Muscle layer of duodenum (tissue), 2 donors: ENCODE results near the gene IL1R2.

ENCODE experiments used
- H3K27ac ChIP-seq: one replicate; pipeline ENCODE4 v1.7.0; 2013; ENCODE audit warnings: mild to moderate bottlenecking, low read length
- H3K27me3 ChIP-seq: one replicate; pipeline ENCODE4 v1.7.0; 2013; ENCODE audit warnings: low read depth, mild to moderate bottlenecking, control low read depth, low read length
- H3K36me3 ChIP-seq, 2 donors: one replicate each; pipeline ENCODE4 v1.7.0; 2013; ENCODE audit warnings: low read length in 2 of 2, control low read depth in 1 of 2, mild to moderate bottlenecking in 1 of 2; ENCODE audit not compliant: insufficient read depth in 2 of 2, control insufficient read depth in 1 of 2
- H3K4me1 ChIP-seq, 2 donors: one replicate each; pipeline ENCODE4 v1.7.0; 2013; ENCODE audit warnings: low read length in 2 of 2, mild to moderate bottlenecking in 2 of 2, control low read depth in 1 of 2, moderate library complexity in 1 of 2; ENCODE audit not compliant: insufficient read depth in 2 of 2, control insufficient read depth in 1 of 2
- H3K4me3 ChIP-seq, 2 donors: one replicate each; pipeline ENCODE4 v1.7.0; 2013; ENCODE audit warnings: low read length in 2 of 2, low read depth in 1 of 2, mild to moderate bottlenecking in 1 of 2
- H3K9me3 ChIP-seq, 2 donors: one replicate each; pipeline ENCODE4 v1.7.0; 2013; ENCODE audit warnings: low read length in 2 of 2, control low read depth in 1 of 2, mild to moderate bottlenecking in 1 of 2; ENCODE audit not compliant: control insufficient read depth in 1 of 2
- donor health status: healthy.

The IL1R2 gene

DNA sequence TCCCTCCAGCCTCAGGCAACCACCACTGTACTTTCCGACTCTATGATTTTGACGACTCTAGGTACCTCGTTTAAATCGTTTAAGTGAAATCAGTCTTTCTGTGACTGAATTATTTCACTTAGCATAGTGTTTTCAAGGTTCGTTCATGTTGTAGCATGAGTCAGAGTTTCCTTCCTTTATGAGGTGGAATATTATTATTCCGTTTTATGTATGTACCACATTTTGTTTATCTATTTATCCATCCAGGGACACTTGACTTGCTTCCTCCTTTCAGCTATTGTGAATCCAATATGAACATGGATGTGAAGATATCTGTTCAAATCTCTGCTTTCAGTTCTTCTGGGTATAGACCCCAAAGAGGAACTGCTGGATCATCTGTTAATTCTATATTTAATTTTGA is 19.1 kb downstream of the IL1R2 start:
- no peaks in the 10 kb centered on the region for H3K4me1 ChIP-seq
- H3K36me3 ChIP-seq = no peaks in the 10 kb centered on the region
- H3K27ac ChIP-seq = no peak overlapping the region
- H3K4me3 ChIP-seq = no peak overlapping the region
- no peaks in the 10 kb centered on the region for H3K9me3 ChIP-seq
- H3K27me3 ChIP-seq = no peaks in the 10 kb centered on the region

DNA sequence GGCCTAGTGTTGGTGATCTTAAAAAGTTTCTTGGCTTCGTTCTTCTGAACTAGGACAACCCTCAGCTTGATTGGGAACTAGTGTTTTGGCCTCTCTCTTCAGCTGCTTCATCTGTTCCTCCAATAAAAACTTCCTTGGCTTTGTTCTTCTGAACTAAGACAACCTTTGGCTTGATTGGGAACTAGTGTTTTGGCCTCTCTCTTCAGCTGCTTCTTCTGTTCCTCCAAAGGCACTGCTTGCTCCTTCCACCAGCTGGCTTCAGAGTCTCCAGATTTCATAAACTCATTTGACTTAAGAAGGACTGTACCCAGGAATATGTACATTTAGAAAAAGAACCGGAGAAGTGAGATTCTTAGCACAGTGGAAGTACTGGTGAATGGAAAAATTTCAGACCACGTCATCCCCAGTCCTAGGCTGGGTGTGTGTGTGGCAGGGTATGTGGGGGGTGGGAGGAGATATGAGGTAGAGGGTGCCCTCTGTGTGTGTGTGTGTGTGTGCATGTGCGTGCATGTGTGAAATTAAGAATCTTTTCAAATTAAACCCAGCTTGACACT is 20.4 kb downstream of the IL1R2 start:
- Histone ChIP-seq H3K27ac (no peak overlapping the region), H3K4me1 (no peaks in the 10 kb centered on the region), H3K9me3 (no peaks in the 10 kb centered on the region), H3K27me3 (no peaks in the 10 kb centered on the region), H3K36me3 (no peaks in the 10 kb centered on the region), H3K4me3 (no peak overlapping the region)

DNA sequence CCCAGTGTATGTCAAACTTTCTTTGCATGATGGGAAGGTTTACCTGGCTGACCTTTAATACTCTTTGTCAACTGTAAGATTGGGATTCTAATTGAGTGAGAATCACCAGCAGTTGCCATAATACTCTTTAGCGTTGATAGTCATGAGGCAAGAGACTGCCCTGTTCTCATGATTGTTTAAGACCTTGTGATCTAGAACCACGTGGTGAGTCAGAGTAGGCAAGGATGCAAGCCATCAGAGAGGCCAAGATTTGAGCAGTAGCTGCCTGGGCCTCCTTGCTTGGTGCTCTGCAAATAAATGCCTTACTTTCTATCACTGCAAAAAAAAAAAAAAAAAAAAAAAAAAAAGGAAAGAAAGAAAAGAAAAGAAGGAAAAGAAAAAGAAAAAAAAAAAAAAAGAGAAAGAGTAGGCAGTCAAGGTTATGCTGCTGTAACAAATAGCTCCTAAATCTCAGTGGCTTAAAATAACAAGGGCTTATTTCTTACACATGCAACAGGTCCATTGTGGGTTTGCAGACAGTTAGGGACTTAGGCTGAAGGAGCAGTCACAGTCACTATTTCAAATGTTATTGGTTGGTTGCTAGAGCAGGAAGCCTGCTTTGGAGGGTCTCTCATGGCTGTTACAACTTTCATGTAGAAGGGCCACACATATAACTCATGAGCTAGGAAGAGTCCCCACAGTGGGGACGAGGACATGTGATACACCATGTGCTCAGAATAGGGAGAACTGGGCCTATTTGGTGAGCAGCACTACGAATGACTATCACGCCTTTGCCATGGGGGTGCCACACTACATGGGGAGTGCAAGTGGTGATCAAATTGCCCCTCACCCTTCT is 21.7 kb downstream of the IL1R2 start:
- no peak overlapping the region for H3K27ac ChIP-seq
- H3K4me3 ChIP-seq = no peak overlapping the region
- no peaks in the 10 kb centered on the region for H3K27me3 ChIP-seq
- no peaks in the 10 kb centered on the region for H3K36me3 ChIP-seq
- H3K9me3 ChIP-seq = no peaks in the 10 kb centered on the region
- H3K4me1 ChIP-seq = no peaks in the 10 kb centered on the region

- H3K9me3 ChIP-seq = no peaks in the 10 kb centered on the region
- H3K27ac ChIP-seq = no peak overlapping the region
- H3K27me3 ChIP-seq = no peaks in the 10 kb centered on the region
- H3K36me3 ChIP-seq = no peaks in the 10 kb centered on the region
- no peaks in the 10 kb centered on the region for H3K4me1 ChIP-seq
- H3K4me3 ChIP-seq = no peak overlapping the region
Observed at GRCh38 chr2:102014041-102014345, 22.2 kb downstream of the IL1R2 start.

DNA sequence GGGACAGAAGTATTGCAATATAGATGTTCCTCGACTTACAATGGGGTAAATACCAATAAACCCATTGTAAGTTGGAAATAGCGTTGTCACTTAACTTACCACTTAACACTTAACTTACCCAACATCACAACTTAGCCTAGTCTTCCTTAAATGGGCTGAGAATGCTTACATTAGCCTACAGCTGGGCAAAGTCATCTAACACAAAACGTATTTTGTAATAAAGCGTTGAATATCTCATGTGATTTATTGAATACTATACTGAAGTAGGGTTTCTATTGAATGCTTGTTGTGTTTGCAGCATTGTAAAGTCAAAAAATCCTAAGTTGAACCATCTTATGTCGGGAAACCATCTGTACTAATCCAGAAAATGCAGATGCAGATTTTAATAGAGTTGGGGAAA is 23.6 kb downstream of the IL1R2 start:
- no peaks in the 10 kb centered on the region for H3K36me3 ChIP-seq
- no peaks in the 10 kb centered on the region for H3K27me3 ChIP-seq

DNA sequence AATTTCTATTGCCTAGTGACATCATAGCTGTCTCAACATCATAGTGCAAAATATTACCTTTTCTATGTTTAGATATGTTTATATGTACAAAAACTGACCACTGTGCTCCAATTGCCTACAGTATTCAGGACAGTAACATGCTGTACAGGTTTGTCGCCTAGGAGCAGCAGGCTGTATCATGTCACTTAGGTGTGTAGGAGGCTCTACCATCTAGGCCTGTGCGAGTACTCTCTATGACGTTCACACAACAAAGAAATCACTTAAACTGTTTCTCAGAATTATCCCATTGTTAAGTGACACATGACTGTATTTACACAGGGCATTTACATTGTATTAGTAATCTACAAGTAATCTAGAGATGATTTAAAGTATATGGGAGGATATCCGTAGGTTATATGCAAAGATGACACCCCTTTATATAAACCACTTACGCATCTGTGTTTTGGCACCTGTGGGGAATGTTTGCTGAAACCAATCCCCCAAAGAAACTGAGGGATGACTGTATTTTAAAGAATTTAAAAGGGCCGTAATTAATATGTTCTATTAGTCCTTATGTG is 24.7 kb downstream of the IL1R2 start:
- Histone ChIP-seq H3K4me1 (no peaks in the 10 kb centered on the region), H3K4me3 (no peak overlapping the region), H3K27me3 (no peaks in the 10 kb centered on the region), H3K9me3 (no peaks in the 10 kb centered on the region), H3K36me3 (no peaks in the 10 kb centered on the region), H3K27ac (no peak overlapping the region)

More for the DNA sequence above, 23.6 kb downstream of the IL1R2 start:
- no peak overlapping the region for H3K27ac ChIP-seq
- no peak overlapping the region for H3K4me3 ChIP-seq
- no peaks in the 10 kb centered on the region for H3K4me1 ChIP-seq
- no peaks in the 10 kb centered on the region for H3K9me3 ChIP-seq

DNA sequence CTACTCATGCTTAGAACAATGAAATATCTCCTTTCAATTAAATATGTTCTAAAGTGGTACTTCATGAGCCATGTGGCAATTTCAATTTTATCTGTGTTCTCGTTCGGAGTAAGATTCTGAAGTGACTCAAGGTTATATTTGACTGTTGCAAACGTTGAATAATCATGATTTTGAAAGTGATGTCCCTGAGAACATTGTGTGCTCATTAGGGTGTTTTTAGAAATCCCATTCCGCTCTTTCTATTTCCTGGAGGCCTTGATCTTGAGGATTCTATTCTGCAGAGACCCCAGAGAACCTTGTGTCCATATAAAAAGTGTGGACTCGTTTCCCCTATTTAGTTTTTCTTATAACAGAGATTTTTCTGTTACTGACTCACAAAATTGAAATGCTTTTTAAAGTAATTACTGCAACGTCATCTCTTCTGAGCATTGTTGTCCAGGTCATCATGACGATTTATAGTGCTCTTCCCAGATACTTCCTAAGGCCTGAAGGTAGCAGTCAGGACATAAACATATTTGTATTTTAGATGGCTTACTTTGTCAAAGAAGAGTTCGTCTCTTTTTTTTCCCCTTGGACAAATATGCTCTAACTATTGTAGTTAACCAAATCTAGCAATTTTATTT is 27.2 kb downstream of the IL1R2 start:
- H3K4me3 ChIP-seq = no peak overlapping the region
- no peaks in the 10 kb centered on the region for H3K4me1 ChIP-seq
- H3K27me3 ChIP-seq = no peaks in the 10 kb centered on the region
- no peaks in the 10 kb centered on the region for H3K9me3 ChIP-seq
- H3K36me3 ChIP-seq = no peaks in the 10 kb centered on the region
- no peak overlapping the region for H3K27ac ChIP-seq

GRCh38 chr2:102020596-102021170 is 28.9 kb downstream of the IL1R2 start:
- no peaks in the 10 kb centered on the region for H3K9me3 ChIP-seq
- H3K4me1 ChIP-seq = no peaks in the 10 kb centered on the region
- H3K27ac ChIP-seq = no peak overlapping the region
- no peak overlapping the region for H3K4me3 ChIP-seq
- no peaks in the 10 kb centered on the region for H3K27me3 ChIP-seq
- H3K36me3 ChIP-seq = no peaks in the 10 kb centered on the region

DNA sequence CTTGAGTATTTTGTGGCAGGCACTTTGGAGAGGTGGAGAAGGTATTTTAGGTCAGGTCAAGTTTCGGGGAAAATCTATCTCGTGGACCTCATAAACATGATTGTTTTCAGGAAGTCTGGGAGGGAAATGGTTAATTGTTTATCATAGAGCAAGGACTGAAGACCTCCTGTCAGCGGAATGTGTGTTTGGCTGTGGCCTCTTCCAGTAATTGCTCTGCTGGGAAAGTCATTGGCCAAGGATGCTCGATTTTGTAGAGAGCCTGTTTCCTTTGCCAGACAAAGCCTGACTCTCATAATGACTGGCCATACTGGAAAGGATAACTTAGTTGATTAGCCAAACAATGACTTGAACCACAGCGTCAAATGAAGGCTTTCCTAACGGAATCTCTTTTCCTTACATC is 30.0 kb downstream of the IL1R2 start:
- Histone ChIP-seq H3K27ac (peak overlapping the region; percentile 40), H3K9me3 (no peaks in the 10 kb centered on the region), H3K36me3 (no peaks in the 10 kb centered on the region), H3K4me3 (no peak overlapping the region), H3K4me1 (peaks cover 0 to 2% of the 10 kb centered on the region in 2 donors), H3K27me3 (no peaks in the 10 kb centered on the region)

DNA sequence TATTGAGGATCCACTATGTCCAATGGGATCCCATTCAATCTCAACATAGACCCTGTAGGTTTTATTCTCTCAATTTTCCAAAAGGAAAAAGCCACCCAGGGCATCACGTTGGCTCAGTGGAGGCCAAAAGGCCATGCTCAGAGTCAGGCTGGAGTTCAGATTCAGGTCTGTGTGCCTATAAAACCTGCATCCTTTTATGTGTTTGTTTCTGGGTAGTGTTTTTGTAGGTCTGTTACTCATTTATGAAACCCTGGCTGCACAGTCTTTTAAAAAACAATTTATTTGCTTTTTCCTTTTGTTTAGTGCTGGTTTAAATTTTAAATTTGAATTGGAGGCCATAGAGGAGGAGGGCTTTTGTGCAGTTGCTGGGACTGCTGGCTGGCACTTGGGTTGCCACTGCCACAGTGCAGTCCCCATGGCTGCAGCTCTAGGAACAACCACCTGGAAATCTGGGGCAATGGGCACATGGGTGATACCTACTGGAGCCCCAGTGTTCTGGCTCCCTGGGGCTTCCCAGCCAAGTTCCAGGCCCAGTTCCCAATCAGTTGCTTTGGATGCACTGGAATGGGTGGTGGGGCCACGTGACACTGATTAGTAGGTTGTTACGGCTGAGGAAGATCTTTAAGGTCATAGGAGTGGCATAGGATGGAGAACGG is 31.3 kb downstream of the IL1R2 start:
- Histone ChIP-seq H3K27ac (no peak overlapping the region), H3K4me3 (no peak overlapping the region), H3K4me1 (peaks cover 0 to 6% of the 10 kb centered on the region in 2 donors)

DNA sequence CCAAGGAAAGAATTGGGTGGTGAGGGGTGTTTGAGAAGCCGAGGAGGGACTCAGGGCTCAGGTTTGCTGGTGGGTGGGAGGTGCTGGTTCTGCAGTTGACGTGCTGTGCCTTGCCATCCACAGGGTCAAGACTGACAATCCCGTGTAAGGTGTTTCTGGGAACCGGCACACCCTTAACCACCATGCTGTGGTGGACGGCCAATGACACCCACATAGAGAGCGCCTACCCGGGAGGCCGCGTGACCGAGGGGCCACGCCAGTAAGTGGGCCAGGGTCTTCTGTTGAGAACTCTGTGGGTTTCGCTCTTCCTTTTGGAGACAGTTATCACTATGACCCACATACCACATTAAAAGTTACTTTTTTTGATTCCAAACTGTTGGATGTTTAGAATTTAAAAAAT is 32.6 kb downstream of the IL1R2 start:
- Histone ChIP-seq H3K27me3 (no peaks in the 10 kb centered on the region), H3K4me3 (no peak overlapping the region), H3K9me3 (no peaks in the 10 kb centered on the region), H3K27ac (no peak overlapping the region), H3K4me1 (peaks cover 0 to 6% of the 10 kb centered on the region in 2 donors), H3K36me3 (no peaks in the 10 kb centered on the region)

More for the DNA sequence above, 31.3 kb downstream of the IL1R2 start:
- Histone ChIP-seq H3K9me3 (no peaks in the 10 kb centered on the region), H3K27me3 (no peaks in the 10 kb centered on the region), H3K36me3 (no peaks in the 10 kb centered on the region)
